OCI-LY1 (cell line): ENCODE data around the gene S1PR2.

Experiments
- EZH2 ChIP-seq: fragments of 200-600 bp; sonication (generic), shearing (Covaris generic); IDR thresholded peaks from 2 replicates; pipeline ENCODE4 v1.8.0; 2017; ENCODE audit warnings: borderline replicate concordance, mixed run types, mild to moderate bottlenecking, antibody characterized with exemption, low read length, moderate library complexity, mixed read lengths
- TF ChIP-seq, protein P1 (sequence below): fragments of 200-600 bp; sonication (generic), shearing (Covaris generic); IDR thresholded peaks from 2 replicates; pipeline ENCODE4 v1.5.1; 2017; ENCODE audit warnings: mild to moderate bottlenecking, antibody characterized with exemption, low read length, moderate library complexity, mixed read lengths

DNA sequence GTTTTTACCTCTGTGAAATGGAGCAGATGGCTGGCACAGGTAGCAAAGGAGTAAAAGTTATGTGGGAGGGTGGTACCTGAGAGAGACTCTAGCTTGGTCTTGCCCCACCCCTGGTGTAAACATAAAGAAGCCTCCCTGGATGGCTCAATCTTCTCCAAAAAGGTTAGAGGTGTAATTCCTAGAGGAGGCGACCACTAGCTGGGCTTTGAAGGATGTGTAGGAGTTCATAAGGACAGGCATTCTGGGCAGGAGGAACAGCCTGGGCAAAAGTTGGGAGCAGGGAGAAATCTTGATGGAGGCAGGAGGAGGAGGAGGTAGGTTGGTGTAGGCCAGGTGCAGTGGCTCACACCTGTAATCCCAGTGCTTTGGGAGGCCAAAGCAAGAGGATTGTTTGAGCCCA, 47.8 kb upstream of the S1PR2 start:
- TF ChIP-seq, protein P1, sequence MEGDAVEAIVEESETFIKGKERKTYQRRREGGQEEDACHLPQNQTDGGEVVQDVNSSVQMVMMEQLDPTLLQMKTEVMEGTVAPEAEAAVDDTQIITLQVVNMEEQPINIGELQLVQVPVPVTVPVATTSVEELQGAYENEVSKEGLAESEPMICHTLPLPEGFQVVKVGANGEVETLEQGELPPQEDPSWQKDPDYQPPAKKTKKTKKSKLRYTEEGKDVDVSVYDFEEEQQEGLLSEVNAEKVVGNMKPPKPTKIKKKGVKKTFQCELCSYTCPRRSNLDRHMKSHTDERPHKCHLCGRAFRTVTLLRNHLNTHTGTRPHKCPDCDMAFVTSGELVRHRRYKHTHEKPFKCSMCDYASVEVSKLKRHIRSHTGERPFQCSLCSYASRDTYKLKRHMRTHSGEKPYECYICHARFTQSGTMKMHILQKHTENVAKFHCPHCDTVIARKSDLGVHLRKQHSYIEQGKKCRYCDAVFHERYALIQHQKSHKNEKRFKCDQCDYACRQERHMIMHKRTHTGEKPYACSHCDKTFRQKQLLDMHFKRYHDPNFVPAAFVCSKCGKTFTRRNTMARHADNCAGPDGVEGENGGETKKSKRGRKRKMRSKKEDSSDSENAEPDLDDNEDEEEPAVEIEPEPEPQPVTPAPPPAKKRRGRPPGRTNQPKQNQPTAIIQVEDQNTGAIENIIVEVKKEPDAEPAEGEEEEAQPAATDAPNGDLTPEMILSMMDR, result no peak
- no peak for TF ChIP-seq EZH2
